Spleen (tissue), 11 donors: ENCODE measurements around the gene CTSZ. TPM values are rescaled to one million over a fixed set of nuclear protein-coding genes. Genes with fewer than 3 reads are reported as not detected.

Experiments used
- DNase-seq: peaks from one replicate; pipeline ENCODE4 v3.0.0-alpha.2; 2020
- H3K27ac ChIP-seq, 8 donors: fragments of 200-600 bp; sonication (generic) in 7 of 8; 1 replicate in 4 of 8; 2 replicates in 4 of 8; pipeline versions ENCODE4 v1.5.0 to v1.8.0; 2016 to 2021; ENCODE audit warnings: inconsistent platforms in 4 of 8, mild to moderate bottlenecking in 4 of 8, moderate library complexity in 1 of 8
- H3K27me3 ChIP-seq, 7 donors: fragments of 200-600 bp; sonication (generic) in 6 of 7; replicated peaks in 1 of 7; 1 replicate in 4 of 7; 2 replicates in 3 of 7; pipeline versions ENCODE4 v1.5.0 to v1.8.0; 2016 to 2021; ENCODE audit warnings: inconsistent platforms in 3 of 7, mild to moderate bottlenecking in 1 of 7
- H3K36me3 ChIP-seq, 6 donors: fragments of 200-600 bp; sonication (generic) in 5 of 6; 1 replicate in 4 of 6; 2 replicates in 2 of 6; pipeline versions ENCODE4 v1.5.0 to v1.8.0; 2016 to 2021; ENCODE audit warnings: inconsistent platforms in 2 of 6
- H3K4me1 ChIP-seq, 6 donors: fragments of 200-600 bp; sonication (generic) in 5 of 6; 1 replicate in 3 of 6; 2 replicates in 3 of 6; pipeline versions ENCODE4 v1.5.0 to v1.8.0; 2016 to 2021; ENCODE audit warnings: inconsistent platforms in 3 of 6
- H3K4me3 ChIP-seq, 8 donors: fragments of 200-600 bp; sonication (generic) in 7 of 8; 1 replicate in 4 of 8; 2 replicates in 4 of 8; pipeline versions ENCODE4 v1.5.0 to v1.8.0; 2016 to 2021; ENCODE audit warnings: inconsistent platforms in 4 of 8, mild to moderate bottlenecking in 4 of 8, moderate library complexity in 2 of 8
- H3K9me3 ChIP-seq, 8 donors: fragments of 200-600 bp; sonication (generic) in 7 of 8; 1 replicate in 4 of 8; 2 replicates in 4 of 8; pipeline versions ENCODE4 v1.5.0 to v1.8.0; 2016 to 2021; ENCODE audit warnings: inconsistent platforms in 4 of 8
- CTCF ChIP-seq, 11 experiments: fragments of 200-600 bp in 7 of 11; fragments of 450-650 bp in 4 of 11; sonication (generic) in 4 of 11; IDR thresholded peaks in 8 of 11; conservative IDR thresholded peaks in 3 of 11; 1 replicate in 7 of 11; 2 replicates in 4 of 11; pipeline versions ENCODE4 v1.4.0 to v1.8.0; 2016 to 2021; ENCODE audit warnings: antibody characterized with exemption in 11 of 11, inconsistent platforms in 4 of 11, mild to moderate bottlenecking in 1 of 11
- POLR2A ChIP-seq, 3 donors: fragments of 450-650 bp; IDR thresholded peaks; one replicate each; pipeline ENCODE4 v1.5.1; 2017; ENCODE audit warnings: antibody characterized with exemption in 3 of 3, mild to moderate bottlenecking in 1 of 3
- POLR2AphosphoS5 ChIP-seq, 3 donors: sonication (generic); formaldehyde crosslinking; IDR thresholded peaks; one replicate each; pipeline ENCODE4 v1.5.1; 2017; ENCODE audit warnings: antibody characterized with exemption in 3 of 3
- WGBS, 5 donors: extraction: QIAGEN DNeasy Blood & Tissue Kit in 3 of 5; methylation state at CpG; one replicate each; pipeline versions ENCODE4 v1.1.5 to v1.1.7; 2013 to 2018; 5-methylcytosine and 5-hydroxymethylcytosine counted together
- intact Hi-C: fragments of 100-400 bp; cut with DNase I; formaldehyde crosslinking; loops from one replicate; pipeline ENCODE4 v1.15.0; 2023; ENCODE audit warnings: low total_unique reads
- polyA plus RNA-seq, 3 donors: library from polyadenylated mRNA; stranded (reverse); fragments of 200-250 nt; gene quantifications; one replicate each; pipeline ENCODE4 v1.2.1, GENCODE V29; 2013
- total RNA-seq, 7 donors: library from RNA; depleted of rRNA in 3 of 7; stranded (reverse); fragments of >200 nt in 3 of 7; fragmentation: NEBNext Ultra II Directional in 4 of 7; extraction: Animal tissue kit (Norgen Biotek cat#: 25700) in 4 of 7; gene quantifications; one replicate each; pipeline versions ENCODE4 v1.1.0 to v1.2.1, GENCODE V29; 2016 to 2021
- donor health status: healthy with polysubstance abuse.
- donor health status: DM: no; HTN: no; CAD: no; lungs with moderate emphysema.
- donor health status: DM: no; HTN: no; CAD: no.
- donor health status: Bipolar disorder and iron deficiency.
- donor health status: healthy.
- donor health status: DM: no; HTN: no; CAD: no.
- donor health status: DM: yes; HTN: yes; CAD: no.

Gene CTSZ
- total and polyA plus RNA-seq, 10 donors, result 198 to 286 (median 230) TPM

GRCh38 chr20:58973179-58973578 lies 33.9 kb downstream of the CTSZ start:
- H3K4me3 ChIP-seq, result no peak overlapping the region
- H3K27me3 ChIP-seq, result no peaks in the 10 kb centered on the region
- no peaks in the 10 kb centered on the region for H3K36me3 ChIP-seq
- TF ChIP-seq POLR2AphosphoS5 (IDR thresholded peaks at IDR 0.05) (no peak), POLR2A (IDR thresholded peaks at IDR 0.05) (no peak), CTCF (IDR thresholded peaks at IDR 0.05 in 8 of 11, conservative IDR thresholded peaks at IDR 0.05 in 3 of 11) (no peak)
- peaks cover 0 to 20% (median 0%) of the 10 kb centered on the region in 6 donors for H3K4me1 ChIP-seq
- intact Hi-C loops, result loop anchor here (10.0 kb wide), 1 partner anchor 68 kb away; no protein-coding TSS in a partner anchor
- H3K27ac ChIP-seq, result no peak overlapping the region
- 73 to 87% (median 83%) methylated on average over 4 of the region's 4 CpGs for WGBS, 5 donors
- H3K9me3 ChIP-seq, result peaks cover 4 to 38% (median 28%) of the 10 kb centered on the region in 8 donors
- DNase-seq, result no peak

- Histone ChIP-seq H3K27ac (no peak overlapping the region), H3K36me3 (no peaks in the 10 kb centered on the region), H3K4me3 (no peak overlapping the region), H3K9me3 (peaks cover 4 to 31% (median 25%) of the 10 kb centered on the region in 8 donors), H3K4me1 (peaks cover 0 to 20% (median 0%) of the 10 kb centered on the region in 6 donors), H3K27me3 (no peaks in the 10 kb centered on the region)
- WGBS, 5 donors, result 82 to 91% (median 86%) methylated on average over 6 of the region's 6 CpGs
- TF ChIP-seq POLR2A (IDR thresholded peaks at IDR 0.05) (no peak), POLR2AphosphoS5 (IDR thresholded peaks at IDR 0.05) (no peak), CTCF (IDR thresholded peaks at IDR 0.05 in 8 of 11, conservative IDR thresholded peaks at IDR 0.05 in 3 of 11) (no peak)
- no peak for DNase-seq
- intact Hi-C loops, result loop anchor here (10.0 kb wide), 1 partner anchor 67 kb away; no protein-coding TSS in a partner anchor
Observed at GRCh38 chr20:58971429-58971828, 35.6 kb downstream of the CTSZ start.

- WGBS, 5 donors, result 29 to 77% (median 45%) methylated on average over 1 of the region's 1 CpG
- Histone ChIP-seq H3K27me3 (no peaks in the 10 kb centered on the region), H3K4me3 (no peak overlapping the region), H3K36me3 (no peaks in the 10 kb centered on the region), H3K27ac (no peak overlapping the region), H3K4me1 (peaks cover 0 to 20% (median 0%) of the 10 kb centered on the region in 6 donors), H3K9me3 (peaks cover 0 to 18% (median 12%) of the 10 kb centered on the region in 8 donors)
- intact Hi-C loops, result loop anchor here (10.0 kb wide), 1 partner anchor 65 kb away; no protein-coding TSS in a partner anchor
- DNase-seq, result no peak
- TF ChIP-seq POLR2AphosphoS5 (IDR thresholded peaks at IDR 0.05) (no peak), CTCF (IDR thresholded peaks at IDR 0.05 in 8 of 11, conservative IDR thresholded peaks at IDR 0.05 in 3 of 11) (no peak), POLR2A (IDR thresholded peaks at IDR 0.05) (no peak)
Observed at GRCh38 chr20:58970146-58970545, 36.9 kb downstream of the CTSZ start.

- Histone ChIP-seq H3K27me3 (no peaks in the 10 kb centered on the region), H3K36me3 (no peaks in the 10 kb centered on the region), H3K9me3 (peaks cover 0 to 11% (median 5%) of the 10 kb centered on the region in 8 donors), H3K27ac (no peak overlapping the region), H3K4me3 (no peak overlapping the region), H3K4me1 (peaks cover 0 to 19% (median 0%) of the 10 kb centered on the region in 6 donors)
- DNase-seq, result no peak
- 69 to 91% (median 71%) methylated on average over 2 of the region's 2 CpGs for WGBS, 5 donors
- TF ChIP-seq POLR2AphosphoS5 (IDR thresholded peaks at IDR 0.05) (no peak), POLR2A (IDR thresholded peaks at IDR 0.05) (no peak), CTCF (IDR thresholded peaks at IDR 0.05 in 8 of 11, conservative IDR thresholded peaks at IDR 0.05 in 3 of 11) (no peak)
- intact Hi-C loops, result no loop called here
Observed at GRCh38 chr20:58969439-58969838, 37.6 kb downstream of the CTSZ start.
